NOMO-1 treated with DMSO at 0.1 percent for 48 hours (cell line): ENCODE results near the gene KIF25.
"Not testable (repeated sequence)": the region's sequence is repeated elsewhere in the genome, so short reads cannot be mapped to it uniquely, and the experiment has no call there.

ENCODE experiments used
- DNase-seq: peaks from one replicate; lab custom pipeline; 2025; ENCODE audit not compliant: unreplicated experiment; lab: John Stamatoyannopoulos, UW

Gene KIF25

DNA sequence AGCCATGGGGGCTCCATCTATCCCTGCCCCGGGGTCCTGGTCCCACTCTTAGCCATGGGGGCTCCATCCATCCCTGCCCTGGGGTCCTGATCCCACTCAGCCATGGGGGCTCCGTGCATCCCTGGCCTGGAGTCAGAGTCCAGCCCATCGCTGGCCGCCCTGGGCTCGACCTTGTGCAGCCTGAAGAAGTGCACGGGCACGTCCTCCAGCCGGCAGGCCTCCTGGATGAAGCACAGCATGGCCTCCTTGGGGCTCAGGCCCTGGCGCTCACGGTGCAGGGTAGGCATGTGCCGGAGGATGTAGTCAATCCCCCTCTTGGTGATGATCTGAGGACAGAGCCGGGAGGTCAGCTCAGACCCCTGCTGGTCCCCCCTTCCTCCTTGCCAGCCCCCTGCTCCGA, 66.0 kb downstream of the KIF25 start:
- DNase-seq, result no peak

DNA sequence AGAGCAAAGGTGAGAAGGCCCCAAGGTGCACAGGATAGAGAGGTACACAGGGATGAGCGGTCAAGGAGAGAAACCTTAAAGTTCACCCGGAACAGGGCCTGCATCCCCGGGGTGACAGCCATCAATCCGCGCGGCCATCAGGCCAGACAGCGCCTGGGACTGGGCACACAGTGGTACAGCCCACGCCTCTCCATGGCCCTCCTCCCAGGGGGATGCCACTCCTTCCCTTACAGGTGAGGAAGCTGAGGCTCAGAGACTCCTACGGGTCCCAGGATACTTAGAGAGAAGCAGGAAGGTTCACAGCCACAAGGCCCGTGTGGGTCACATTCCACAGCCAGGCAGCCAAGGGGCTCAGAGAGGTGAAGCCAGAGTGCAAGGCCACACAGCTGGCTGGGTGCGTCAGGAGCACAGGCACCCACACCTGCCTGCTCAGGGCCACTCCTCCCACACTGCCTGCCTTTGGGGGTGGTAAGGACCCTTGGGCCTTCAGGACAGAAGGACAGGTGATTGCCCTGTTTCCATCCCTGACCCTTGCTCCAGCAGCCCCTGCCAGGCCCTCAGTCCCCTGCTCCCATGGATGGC, 66.8 kb downstream of the KIF25 start:
- DNase-seq, result no peak

DNA sequence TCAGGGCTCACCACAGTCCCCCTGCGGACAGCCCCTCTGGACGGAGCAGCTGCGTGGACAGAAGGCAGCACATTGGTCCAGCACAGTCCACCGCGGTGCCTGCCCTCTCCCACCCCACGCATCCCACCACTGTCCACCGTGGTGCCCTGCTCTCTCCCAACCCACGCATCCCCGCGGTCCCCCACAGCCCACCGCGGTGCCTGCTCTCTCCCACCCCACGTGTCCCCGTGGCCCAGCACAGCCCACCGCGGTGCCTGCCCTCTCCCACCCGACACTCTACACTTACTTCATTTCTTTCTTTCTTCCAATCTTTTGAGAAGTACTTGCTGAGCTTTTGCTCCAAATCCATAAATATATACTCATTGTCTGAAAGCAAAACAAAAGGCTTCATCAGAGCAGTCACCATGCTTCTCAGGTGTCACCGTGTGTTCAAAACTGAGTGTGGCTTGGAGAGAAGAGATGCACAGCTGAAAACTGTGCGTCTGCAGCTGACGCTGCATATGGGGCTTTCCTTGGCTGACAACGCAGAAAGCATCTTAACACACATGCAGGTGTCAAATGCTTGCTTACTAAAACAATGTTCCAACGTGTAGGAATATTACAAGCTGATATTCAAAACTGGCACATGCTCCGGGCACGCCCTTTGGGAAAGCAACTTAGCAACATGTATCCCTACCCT, 69.7 kb downstream of the KIF25 start:
- DNase-seq, result no peak

DNA sequence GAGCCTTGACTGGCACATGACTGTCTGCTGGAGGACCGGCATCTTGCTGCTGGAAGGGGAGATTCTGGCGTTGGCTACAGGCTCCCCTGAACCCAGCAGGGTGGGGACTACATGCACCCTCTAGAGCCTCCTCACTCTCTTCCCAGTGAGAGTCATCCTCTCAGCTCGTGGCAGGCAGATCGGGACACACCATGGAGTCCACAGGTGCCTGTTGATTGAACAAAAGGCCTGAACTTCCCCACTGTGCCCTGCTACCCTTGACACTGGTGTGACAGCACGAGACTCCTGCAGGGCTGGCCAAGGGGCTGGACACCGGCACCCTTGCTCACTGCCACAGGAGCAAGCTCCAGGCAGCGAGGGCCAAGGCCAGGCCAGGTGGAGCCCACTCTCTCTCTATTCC, 73.3 kb downstream of the KIF25 start:
- no peak for DNase-seq

DNA sequence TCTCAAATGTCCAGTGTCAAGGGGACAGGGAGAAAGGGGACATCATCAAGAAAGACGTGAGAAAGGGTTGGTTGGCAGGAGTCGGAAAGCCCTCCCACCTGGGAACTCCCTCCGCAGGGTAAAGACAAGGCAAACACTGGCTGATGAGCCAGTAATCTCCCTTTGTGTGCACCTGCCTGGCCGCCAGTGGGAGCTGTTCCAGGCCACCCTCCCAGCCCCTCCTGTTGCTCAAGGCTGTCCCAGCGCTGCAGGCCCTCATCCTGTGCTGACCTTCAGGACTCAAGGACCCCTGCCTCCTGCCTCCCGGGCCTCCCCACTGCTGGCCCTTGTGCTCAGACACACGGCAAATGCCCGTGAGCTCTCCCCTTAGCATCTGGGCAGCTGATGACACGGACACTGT, 74.1 kb downstream of the KIF25 start:
- DNase-seq, result no peak

DNA sequence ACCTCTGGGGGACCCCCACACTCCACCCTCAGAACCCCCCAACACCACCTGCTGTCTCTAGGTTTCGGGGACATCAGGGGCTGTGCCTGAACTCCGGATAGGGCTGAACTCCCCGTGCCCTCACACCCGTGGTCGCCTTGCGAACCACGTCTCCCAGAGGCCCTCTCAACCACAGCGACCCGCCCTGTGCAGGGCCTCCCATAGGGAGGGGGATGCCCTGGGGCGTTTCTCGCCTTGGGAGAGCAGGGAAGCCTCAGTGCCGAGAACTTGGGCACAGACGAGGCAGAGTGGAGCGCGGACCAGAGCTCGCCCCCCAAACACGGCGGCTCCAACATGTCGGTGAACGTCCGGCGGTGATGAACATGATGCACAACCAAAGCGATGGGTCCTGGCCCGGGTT, 74.8 kb downstream of the KIF25 start:
- DNase-seq, result no peak

DNA sequence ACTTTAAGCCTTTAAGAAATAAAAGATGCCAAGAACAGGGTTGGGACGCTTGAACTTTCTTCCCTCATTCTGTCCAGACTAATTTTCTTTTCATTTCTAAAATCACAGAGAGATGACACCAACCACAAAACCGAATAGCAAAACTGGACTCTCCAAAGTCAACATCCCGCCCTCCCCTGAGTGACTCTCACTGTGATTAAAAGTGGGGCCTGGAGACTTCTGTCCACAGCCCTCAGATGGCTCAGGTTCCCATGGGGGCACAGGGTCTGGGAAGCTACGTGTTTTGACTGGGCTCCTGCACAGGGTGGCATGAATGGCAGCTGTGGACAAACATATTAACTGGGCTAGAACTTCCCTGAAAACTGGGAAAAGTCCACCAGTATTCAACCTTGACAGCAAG, 75.3 kb downstream of the KIF25 start:
- DNase-seq, result no peak

DNA sequence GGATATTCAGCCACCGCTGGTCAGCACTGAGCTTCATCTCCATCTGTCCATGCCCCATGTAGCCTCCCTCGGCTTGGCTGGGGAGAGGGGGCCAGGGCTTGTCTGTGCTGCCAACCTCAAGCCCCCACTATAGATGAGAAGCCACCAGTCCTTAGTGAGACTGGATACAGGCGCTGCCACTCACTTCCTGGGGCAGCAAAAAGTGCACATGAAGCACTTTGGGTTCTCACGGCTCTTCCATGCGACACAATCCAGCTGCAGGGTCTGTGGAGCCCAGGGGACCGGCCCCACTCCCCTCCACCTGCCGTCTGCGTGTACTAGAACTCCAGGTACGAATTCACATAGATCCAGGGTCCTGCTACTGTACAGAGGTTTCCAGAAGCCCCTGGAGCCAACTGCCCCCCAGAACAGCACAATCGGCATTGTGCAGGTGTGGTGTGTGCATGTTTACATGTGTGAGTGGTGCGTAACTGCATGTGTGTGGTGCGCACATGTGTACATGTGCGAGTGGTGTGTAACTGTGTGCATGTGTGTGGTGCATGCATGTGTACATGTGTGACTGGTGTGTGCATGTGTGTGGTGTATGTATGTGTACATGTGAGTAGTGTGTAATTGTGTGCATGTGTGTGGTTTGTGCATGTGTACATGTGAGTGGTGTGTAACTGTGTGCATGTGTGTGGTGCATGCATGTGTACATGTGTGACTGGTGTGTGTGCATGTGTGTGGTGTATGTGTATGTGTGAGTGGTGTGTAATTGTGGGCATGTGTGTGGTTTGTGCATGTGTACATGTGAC, 76.7 kb downstream of the KIF25 start:
- no peak for DNase-seq

DNA sequence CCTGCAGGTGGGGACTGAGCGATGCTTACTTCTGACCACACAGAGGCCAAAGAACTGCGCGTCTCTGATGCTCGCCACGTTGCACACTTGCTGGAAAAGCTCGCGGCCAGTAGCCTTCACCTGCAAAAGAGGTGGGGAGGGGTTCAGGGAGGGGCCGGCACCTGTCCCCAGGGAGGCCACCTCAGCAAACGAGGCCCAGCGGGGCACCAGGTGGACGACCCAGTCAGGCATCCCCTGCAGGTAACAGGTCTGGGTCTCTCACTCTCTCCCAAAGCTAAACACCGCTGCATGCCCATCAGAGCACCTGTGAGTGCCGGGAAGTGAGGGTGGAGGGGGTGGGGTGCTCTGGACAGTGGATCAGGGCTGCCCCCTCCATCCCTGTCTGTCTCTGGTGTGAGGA, 77.7 kb downstream of the KIF25 start:
- DNase-seq, result no peak

DNA sequence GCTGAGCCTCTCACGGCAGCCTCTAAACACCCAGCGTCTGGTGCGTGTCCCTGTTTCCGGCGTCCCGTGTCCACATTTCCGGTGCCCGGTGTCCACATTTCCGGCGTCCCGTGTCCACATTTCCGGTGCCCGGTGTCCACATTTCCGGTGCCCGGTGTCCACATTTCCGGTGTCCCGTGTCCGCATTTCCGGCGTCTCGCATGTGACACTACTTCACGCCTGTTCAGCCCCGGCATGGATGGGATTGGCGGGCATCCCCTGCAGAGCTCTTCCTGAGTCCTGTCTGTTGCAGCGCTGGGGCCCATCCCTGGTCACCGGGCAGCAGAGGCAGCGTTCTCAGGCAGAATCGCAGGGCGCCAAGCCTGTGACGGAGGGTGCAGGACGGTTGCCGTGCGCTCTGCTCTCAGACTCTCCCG, 78.3 kb downstream of the KIF25 start:
- no peak for DNase-seq

DNA sequence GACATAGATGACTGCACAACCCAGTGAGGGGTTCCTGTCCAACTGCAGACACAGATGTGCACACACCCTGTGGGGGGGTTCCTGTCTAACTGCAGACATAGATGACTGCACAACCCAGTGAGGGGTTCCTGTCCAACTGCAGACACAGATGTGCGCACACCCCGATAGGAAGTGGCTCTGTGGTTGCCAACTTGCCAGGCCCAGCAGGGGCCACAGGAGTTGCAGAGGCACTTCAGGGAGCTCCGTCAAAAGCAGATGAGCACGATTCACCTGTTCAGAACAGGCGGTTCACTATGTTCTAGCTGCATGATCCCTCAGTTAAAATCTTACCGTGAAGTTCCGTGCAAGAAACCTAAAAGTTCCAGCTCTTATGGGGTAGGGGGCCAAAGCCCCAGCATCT, 79.9 kb downstream of the KIF25 start:
- DNase-seq, result not testable (repeated sequence)

DNA sequence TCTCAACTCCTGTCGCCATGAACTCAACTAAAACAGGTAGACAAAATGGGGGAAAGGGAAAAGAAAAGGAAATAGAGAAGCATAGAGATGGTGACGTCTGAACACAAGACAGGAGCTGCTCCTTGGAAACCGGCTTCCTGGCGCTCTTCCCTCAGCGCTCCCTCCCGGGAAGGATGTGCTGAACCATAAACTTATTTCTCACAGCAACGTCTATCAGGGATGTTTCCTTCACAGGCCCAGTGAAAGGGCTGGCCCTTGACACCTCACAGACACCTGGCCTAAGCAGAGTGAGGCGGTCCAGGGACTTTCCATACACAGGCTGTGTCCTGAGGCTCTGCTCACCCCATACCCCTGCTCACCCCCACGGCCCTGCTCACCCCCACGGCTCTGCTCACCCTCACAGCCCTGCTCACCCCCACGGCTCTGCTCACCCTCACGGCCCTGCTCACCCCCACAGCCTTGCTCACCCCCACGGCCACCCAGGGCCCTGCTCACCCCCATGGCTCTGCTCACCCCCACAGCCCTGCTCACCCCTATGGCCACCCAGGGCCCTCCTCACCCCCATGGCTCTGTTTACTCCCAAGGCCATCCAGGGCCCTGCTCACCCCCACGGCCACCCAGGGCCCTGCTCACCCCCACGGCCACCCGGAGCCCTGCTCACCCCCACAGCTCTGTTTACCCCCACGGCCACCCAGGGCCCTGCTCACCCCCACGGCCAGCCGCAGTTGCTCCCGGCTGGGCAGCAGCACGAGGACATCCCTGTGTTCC, 80.9 kb downstream of the KIF25 start:
- DNase-seq, result no peak

DNA sequence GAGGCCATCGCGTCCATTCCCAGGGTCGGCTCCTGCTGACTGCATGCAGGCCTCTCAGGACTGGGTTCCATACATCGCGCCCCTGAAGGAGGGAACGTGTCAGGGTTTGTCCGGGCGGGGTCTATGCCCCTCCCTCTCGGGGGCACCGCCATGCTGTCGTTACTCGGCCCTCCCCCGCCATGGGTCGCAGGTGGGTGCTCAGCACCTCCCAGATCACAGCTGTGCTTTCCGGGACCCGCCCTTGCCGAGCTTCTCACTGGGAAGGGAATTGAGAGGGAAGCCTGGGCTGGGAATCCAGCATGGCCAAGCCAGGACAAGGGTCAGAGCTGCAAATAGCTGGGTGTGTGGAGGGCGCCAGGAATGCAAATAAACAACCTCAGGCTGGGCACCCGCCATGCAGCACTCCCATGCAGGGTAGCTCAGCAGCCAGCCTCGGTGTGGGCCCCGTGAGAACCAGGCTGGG, 81.5 kb downstream of the KIF25 start, which contains the start of gene FRMD1:
TSS of gene FRMD1 (minus strand) at position 270 of the 463 bp plus-strand sequence. CDS start at position 152, 118 bp downstream.
- no peak for DNase-seq

DNA sequence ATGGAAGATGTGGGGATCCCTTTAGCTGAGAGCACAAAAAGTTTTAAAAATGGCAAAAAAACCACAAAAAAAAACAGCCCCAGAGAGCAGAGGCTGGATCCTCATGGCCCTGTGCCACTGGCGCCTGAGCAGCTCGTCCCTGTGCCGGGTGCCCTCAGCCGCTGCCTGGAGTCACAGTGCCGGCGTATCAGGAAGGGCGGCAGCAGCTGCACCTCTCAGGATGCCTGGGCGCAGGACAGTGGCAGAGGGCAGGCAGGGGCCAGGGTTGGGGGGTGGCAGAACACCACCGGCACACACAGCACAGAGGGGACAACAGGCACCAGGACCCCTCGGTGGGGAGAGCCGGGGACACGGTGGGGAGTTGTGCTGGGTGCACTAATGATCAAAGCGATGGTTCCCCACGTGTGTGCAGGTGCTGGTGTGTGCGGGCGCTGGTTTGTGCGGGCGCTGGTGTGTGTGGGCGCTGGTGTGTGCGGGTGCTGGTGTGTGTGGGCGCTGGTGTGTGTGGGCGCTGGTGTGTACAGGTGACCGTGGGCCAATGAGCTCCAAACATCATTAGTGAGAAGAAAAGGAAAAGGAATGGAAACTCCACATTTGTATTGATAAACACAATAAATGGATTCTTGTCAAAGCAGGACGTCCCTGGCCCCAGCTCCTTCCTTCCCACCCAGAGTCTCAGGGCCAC, 83.1 kb downstream of the KIF25 start:
- no peak for DNase-seq

DNA sequence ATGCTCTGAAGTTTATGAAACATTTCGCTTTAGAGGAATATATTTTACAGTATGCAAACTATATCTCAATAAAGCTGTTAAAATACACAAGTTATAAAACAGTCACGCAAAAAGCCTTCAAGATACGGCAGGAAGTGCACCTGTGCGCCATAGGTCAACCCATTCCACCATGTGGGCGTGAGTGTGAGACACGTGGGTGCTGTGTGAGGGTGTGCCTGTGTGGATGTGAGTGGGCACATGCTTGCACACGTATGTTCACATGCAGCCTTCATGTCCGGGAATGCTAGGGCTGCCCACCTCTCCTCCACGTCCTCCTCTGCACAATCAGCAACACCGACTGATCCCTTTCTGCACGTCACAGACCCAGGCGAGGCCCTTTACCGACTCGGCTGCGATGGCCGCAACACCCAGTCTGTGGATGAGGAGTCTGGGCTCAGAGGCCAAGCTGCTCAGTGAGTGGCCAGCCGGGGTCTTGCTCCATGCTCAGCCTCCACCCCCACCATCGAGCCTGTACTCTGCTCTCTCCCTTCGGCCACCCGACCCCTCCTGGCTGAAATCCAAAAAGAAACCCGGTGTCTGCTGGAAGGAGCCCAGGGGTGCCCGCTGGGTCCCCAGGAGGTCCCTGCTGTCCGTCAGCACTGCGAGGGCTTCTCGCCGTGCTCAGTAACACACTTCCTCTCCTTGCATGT, 84.5 kb downstream of the KIF25 start:
- no peak for DNase-seq

DNA sequence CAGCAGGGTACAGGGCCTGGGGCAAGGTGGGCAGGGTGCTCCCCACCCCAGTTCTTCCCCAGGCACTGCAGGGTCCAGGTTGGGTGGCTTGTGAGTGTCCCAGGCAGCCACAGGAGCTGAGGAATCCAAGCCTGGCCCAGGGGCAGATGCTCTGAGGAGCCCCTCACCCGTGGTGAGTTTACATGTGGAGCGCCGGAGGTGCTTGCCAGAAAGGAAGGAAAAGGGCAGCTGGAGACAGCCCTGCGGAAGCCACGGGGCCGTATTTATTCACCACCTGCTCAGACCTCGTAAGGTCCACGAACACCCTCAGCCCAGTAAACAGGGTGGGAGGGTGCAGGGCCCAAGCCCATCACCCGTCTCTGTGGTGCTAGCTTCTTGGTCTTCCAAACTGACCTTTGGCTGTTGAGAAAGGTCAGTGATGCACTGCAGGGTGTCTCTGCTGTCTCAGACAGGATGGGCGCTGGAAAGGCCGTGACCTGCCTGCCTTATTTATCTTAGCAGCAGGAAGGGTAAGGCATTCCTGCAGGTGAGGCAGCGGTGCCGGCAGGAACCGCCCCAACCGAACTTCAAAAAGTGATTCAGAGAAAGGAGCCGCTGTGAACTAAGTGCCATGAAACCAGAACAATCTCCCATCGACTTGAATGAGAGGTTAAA, 85.5 kb downstream of the KIF25 start:
- DNase-seq, result no peak

DNA sequence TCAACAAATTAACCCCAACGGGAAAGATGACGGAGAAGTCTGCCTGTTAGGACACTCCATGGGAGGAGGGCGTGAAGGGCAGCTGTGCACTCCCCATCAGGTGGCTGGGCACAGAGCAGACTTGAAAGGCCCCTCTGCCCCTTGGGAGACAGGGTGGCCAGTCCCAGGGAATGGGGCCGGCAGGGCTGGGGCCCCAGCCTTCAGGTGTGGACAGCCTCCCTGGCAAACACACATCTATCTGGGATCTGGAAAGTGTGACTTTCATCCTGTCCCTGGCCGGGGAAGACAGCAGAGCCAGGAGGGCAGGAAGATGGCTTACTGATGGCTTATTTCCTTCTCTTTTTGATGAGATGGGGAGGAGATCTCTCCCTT, 86.0 kb downstream of the KIF25 start:
- DNase-seq, result no peak

DNA sequence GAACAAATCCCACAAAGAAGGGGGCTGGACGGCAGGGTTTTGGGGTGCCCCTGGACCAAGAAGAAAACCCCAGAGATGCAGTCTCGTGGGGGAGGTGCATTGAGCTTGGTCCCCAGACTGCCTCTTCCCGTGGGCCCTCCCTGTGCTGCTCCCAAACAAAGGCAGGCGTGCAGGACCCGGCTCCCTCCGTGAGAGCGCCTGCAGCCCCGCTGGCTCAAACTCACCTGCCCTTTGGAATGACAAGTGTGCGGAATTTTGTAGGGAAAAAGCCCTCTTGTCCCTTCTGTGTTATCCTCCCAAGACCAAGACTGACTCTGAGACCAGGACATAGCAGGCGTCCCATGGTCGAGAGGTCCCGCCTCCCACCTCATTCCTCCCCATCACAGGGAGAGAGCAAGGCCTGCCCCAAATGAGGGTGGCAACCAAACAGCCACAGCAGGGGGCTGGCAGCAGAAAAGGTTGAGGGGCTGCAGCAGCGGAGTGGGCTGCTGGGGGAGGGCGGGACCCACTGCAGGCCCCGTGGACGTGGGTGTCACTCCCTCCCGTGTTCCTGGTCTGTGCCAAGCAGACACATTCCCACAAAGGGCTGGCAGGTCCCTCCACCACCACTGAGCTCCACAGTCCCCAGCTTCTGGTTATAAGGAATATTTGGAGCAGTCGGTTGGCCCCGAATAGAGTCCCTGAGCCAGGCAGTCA, 87.1 kb downstream of the KIF25 start:
- DNase-seq, result no peak

DNA sequence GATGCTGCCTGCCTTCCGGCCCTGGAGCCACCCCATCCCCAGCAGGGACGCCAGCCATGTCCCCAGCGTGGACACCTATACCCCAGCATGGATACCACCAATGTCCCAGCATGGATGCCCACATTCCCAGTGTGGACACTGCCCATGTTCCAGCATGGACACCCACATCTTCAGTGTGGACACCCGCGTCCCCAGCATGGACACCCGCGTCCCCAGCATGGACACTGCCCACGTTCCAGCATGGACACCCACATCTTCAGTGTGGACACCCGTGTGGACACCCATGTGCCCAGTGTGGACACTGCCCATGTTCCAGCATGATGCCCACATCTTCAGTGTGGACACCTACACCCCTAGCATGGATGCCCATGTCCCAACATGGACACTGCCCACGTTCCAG, 88.6 kb downstream of the KIF25 start:
- no peak for DNase-seq
